GM12872 (cell line): Measurements from ENCODE around the gene USP40.

Source experiments
- TF ChIP-seq, protein P1 (sequence below): IDR thresholded peaks from 3 replicates; pipeline ENCODE4 v1.5.1; 2011; ENCODE audit warnings: low read depth, mild to moderate bottlenecking, low read length, moderate library complexity; ENCODE audit not compliant: insufficient read depth

Gene USP40

DNA sequence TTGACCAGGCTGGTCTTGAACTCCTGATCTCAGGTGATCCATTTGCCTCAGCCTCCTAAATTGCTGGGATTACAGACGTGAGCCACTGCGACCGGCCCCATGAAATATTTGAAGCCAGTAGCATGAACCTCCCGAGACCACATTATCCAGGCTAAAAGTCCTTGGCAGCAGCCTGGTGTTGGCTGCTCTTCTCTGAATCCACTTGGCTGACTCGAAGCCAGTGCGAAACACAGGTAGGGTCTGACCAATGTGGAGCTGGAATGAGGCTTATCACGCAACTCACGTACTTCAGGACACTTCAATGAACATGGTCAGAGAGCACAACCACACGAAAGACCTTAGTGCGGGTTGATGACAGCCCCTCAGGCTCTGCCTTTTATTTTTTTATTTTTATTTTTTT is 38.4 kb downstream of the USP40 start:
- TF ChIP-seq, protein P1, sequence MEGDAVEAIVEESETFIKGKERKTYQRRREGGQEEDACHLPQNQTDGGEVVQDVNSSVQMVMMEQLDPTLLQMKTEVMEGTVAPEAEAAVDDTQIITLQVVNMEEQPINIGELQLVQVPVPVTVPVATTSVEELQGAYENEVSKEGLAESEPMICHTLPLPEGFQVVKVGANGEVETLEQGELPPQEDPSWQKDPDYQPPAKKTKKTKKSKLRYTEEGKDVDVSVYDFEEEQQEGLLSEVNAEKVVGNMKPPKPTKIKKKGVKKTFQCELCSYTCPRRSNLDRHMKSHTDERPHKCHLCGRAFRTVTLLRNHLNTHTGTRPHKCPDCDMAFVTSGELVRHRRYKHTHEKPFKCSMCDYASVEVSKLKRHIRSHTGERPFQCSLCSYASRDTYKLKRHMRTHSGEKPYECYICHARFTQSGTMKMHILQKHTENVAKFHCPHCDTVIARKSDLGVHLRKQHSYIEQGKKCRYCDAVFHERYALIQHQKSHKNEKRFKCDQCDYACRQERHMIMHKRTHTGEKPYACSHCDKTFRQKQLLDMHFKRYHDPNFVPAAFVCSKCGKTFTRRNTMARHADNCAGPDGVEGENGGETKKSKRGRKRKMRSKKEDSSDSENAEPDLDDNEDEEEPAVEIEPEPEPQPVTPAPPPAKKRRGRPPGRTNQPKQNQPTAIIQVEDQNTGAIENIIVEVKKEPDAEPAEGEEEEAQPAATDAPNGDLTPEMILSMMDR = no peak

DNA sequence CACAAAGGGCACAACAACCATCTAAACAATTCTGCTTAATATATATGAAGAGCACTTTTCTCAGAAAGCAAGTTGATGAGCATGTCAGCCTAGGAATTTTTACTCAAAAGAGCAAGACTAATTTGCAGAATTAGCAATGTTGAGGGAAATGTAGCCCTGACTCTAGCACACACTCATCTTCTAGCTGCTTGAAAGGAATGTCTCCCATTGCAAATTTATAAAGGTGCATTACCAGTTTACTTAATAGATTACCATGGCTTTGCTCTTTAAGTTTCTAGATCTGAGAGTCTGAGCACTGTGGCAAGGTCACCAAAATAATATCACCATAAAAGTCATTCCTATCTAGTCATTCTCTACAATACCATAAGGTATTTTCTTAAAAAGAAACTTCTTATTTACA is 40.8 kb downstream of the USP40 start:
- TF ChIP-seq, protein P1 = no peak

DNA sequence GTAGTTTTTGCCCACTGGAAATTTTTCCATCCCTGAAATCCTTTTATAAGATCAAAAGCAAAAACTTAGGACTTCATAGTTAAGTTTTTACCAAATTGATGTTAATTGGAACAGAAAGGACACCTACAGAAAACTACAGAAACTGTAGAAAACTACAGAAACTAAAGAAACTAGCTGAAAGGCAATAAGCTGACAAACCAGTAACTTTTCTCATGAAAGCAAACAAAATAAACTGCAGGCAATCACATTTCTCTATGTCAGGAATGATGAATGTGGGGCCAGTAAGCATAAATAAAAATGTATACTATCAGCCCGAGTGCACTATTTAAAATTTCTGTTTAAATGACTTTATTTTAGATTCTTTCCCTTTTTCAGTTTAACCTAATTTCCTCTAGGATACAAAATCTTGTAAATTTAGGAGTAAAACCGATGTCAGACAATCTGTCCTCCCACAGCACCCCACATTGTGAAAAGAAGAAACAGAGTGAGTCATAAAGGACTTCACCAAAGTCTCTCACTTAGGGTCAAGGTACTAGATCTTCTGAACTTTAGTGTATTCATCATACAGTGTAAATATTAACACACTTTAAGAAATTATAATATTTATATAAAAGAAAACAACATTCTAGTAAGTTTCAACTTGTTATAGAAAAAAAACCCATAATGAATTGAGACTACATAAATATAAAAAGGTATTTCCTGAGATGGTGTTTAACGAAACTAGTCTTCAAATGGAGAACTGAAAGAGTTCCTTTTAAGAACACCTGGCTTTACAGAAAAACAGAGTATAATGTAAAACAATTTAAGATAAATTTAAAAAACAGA is 46.6 kb downstream of the USP40 start:
- TF ChIP-seq, protein P1 = no peak

DNA sequence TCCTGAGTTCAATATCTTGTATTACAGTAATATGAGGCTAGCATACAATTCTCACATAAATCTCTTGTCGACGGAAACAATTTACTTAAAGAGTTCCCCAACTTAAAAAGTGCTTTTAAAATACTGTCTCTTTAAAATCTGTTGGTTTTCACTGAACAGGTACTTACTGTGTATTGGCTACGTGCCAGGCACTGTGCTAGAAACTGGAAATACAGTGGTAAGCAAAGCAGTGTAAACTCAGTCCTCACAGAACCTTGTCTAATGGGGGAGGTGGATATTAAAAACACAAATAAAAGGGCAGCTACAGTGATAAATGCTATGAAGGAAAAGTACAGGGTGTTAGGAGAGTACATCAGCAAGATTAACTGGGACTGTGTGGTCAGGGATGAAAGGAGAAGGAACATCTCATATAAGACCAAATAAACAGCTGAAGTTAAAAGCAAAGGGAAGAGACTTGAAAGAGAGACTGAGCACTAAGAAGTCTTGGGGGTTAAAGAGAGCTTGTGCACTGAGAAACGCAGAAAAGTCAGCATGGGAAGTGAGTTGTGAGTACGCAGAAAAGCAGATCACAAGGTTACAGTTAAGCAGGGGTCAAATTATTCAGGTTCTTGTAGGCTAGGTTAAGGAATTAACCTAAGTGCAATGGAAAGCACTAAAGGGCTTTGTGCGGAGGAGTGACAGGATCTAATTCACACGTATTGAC is 52.5 kb downstream of the USP40 start:
- TF ChIP-seq, protein P1 = no peak

DNA sequence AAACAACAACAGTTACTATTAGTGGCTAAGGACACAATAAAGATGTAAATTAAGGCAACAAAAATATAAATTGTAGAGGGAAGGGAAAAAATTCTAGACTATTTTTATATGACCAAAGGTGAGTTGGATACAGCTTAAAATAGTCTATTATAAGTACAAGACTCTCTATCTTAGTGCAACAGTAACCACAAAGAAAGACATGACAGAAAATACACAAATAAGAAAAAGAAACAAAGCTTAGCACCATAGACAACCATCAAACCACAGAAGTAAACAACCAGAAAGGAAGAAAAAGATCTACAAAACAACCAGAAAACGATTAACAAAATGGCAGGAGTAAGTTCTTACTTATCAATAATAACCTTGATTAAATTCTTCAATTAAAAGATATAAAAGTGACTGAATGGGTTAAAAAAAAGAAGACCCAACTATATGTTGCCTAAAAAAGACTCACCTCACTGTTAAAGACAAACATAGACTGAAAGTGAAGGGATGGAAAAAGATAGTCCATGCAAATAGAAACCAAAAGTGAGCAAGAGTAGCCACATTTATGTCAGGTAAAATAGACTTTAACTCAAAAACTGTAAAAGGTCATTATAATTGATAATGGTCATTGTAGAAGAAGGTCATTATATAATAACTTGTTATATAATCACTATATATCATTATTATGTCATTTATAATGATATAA is 62.5 kb downstream of the USP40 start:
- TF ChIP-seq, protein P1 = no peak

DNA sequence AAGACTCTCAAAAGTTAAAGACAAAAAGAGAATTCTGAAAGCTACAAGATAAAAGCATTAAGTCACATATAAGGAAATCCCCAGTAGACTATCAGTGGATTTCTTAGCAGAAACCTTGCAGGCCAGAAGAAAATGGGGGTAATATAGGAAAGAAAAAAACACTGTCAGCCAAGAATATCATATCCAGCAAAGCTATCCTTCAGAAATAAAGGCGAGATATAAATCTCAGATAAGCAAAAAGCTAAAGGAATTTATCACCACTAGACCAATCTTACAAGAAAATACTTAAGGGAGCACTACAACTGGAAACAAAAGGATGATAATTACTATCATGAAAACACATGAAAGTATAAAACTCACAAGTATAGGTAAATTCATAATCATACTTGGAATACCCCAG is 63.1 kb downstream of the USP40 start:
- TF ChIP-seq, protein P1 = no peak

DNA sequence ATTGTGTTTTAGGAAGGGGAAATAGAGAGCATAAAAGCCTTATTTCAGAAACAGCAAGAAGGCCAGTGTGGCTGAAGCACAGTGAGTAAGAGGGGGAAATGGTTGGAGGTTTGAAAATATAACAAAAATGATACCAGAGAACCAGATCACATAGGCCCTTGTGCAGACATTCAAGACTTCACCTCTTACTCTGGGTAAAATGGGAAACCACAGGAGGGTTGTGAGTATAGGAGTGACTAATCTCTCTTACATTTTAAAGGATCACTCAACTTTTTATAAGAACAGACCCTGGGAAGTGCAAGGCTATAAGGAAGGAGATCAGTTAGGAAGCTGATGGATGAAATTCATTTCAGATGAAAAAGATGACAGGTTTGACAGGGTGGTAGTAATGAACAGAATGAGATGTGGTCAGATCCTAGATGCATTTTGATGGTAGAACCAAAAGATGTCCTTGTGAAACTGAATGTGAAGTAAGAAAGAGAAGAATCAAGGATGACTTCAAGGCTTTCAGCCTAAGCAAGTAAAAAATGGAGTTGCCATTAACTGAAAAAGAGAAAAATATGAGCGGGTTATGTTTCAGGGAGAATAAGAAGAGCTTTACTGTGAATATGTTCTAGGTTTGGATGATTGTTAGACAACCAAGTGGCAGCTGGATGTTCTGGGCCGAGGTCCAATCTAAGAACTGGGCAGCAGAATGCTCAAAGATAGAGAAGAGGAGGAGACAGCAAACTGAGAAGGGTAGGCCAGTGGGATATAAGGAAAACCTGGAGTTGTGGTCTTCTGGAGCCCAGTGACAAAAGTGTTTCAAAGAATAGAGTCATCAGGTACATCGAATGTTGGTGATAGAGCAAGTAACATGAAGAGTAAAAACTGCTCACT is 65.1 kb downstream of the USP40 start:
- TF ChIP-seq, protein P1 = no peak
